Activated B cell treated with CpG ODN at 0.5 μM for 24 hours (primary cell): ENCODE results near the gene CLEC4E. TPM values are rescaled to one million over a fixed set of nuclear protein-coding genes. Genes with fewer than 3 reads are reported as not detected.
"Not testable (repeated sequence)": the region's sequence is repeated elsewhere in the genome, so short reads cannot be mapped to it uniquely, and the experiment has no call there.

Experiments
- ATAC-seq: fragments of 200-7000 bp; cut with Tn5 transposase; one replicate; pipeline ENCODE4 v1.10.0; 2021; ENCODE audit warnings: low read depth, mild to moderate bottlenecking, moderate library complexity
- CTCF ChIA-PET: fragments of 350-600 bp; sonication (Branson Sonifier 250); formaldehyde crosslinking; loops from one replicate; lab custom pipeline; 2021; ENCODE audit warnings: antibody characterized with exemption; lab: Charles Lee
- POLR2A ChIA-PET: fragments of 350-600 bp; sonication (Branson Sonifier 250); formaldehyde crosslinking; loops from one replicate; lab custom pipeline; 2021; ENCODE audit warnings: antibody characterized with exemption; lab: Charles Lee
- DNase-seq: peaks from one replicate; pipeline ENCODE4 v3.0.0; 2022
- H3K27ac Mint-ChIP-seq: one replicate; pipeline ENCODE4 v1.8.0; 2020; ENCODE audit warnings: mixed read lengths
- H3K27me3 Mint-ChIP-seq: one replicate; pipeline ENCODE4 v1.8.0; 2021; ENCODE audit warnings: mixed read lengths
- H3K36me3 Mint-ChIP-seq: one replicate; pipeline ENCODE4 v1.8.0; 2021; ENCODE audit warnings: low read depth, mixed read lengths
- H3K4me1 Mint-ChIP-seq: one replicate; pipeline ENCODE4 v1.8.0; 2021; ENCODE audit warnings: mixed read lengths
- H3K4me3 Mint-ChIP-seq: one replicate; pipeline ENCODE4 v1.8.0; 2020; ENCODE audit warnings: mild to moderate bottlenecking, mixed read lengths
- H3K9me3 Mint-ChIP-seq: one replicate; pipeline ENCODE4 v1.8.0; 2020; ENCODE audit warnings: mixed read lengths
- intact Hi-C: fragments of 100-400 bp; cut with micrococcal nuclease; formaldehyde crosslinking; loops from one replicate; pipeline ENCODE4 v1.15.1; 2024
- total RNA-seq: library from RNA; stranded (reverse); gene quantifications from 2 replicates; pipeline ENCODE4 v1.2.3, GENCODE V29; 2022
- TF ChIP-seq, protein P1 (sequence below): fragments of 200-600 bp; IDR thresholded peaks from one replicate; pipeline ENCODE4 v1.8.0; 2022; ENCODE audit warnings: antibody characterized with exemption, mild to moderate bottlenecking

Gene CLEC4E, protein sequence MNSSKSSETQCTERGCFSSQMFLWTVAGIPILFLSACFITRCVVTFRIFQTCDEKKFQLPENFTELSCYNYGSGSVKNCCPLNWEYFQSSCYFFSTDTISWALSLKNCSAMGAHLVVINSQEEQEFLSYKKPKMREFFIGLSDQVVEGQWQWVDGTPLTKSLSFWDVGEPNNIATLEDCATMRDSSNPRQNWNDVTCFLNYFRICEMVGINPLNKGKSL
- total RNA-seq: 0.71 TPM in 1 of 2 replicates, not detected in the other

DNA sequence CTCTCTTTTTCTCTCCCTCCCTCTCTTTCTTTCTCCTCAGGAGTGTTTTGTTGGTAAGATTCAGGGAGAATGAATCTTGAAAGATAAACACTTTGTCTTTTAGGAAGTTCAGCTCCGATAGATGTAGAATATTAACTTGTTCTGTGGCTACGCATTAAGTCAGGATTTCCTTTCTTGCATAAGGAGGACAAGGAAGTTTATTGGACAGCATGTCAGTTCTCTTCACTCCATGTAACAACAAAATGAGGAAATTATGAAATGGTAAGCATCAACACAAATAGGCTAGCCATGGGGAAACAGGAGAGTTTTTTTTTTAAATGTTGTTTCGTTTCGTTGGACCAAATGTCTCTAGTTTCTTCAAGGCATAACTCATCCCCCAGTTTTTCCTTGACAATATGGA lies at the start of gene CLEC4E:
TSS of gene CLEC4E (minus strand) at position 75 of the 400 bp plus-strand sequence. CDS start 108 bp downstream, outside the sequence.
- H3K27ac Mint-ChIP-seq, H3K4me1 Mint-ChIP-seq, H3K4me3 Mint-ChIP-seq, H3K9me3 Mint-ChIP-seq, intact Hi-C loops, POLR2A ChIA-PET, DNase-seq, H3K36me3 Mint-ChIP-seq, ATAC-seq: not testable (repeated sequence)
- H3K27me3 Mint-ChIP-seq: peaks cover 34% of the 10 kb centered on the region
- CTCF ChIA-PET: interaction anchor here (1.6 kb wide), 1 partner anchor 69 kb away, joined by 6 read pairs; no protein-coding TSS in a partner anchor

DNA sequence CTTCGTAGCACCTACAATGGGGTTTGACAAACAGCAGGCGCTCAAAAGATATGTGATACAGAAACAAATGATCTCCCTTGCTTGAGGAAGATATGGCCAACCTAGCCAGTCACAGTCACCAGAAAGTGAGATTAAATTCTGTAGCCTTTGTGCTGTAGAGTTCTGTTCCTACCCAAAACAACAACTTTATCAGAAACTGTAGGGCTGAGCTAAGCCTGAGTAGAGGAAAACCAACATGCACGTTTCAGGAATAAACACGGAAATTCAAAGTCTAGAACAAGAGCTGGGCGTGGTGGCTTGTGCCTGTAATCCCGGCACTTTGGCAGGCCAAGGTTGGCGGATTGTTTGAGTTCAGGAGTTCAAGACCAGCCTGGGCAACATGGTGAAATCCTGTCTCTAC lies 49.0 kb upstream of the CLEC4E start:
- TF ChIP-seq, protein P1, sequence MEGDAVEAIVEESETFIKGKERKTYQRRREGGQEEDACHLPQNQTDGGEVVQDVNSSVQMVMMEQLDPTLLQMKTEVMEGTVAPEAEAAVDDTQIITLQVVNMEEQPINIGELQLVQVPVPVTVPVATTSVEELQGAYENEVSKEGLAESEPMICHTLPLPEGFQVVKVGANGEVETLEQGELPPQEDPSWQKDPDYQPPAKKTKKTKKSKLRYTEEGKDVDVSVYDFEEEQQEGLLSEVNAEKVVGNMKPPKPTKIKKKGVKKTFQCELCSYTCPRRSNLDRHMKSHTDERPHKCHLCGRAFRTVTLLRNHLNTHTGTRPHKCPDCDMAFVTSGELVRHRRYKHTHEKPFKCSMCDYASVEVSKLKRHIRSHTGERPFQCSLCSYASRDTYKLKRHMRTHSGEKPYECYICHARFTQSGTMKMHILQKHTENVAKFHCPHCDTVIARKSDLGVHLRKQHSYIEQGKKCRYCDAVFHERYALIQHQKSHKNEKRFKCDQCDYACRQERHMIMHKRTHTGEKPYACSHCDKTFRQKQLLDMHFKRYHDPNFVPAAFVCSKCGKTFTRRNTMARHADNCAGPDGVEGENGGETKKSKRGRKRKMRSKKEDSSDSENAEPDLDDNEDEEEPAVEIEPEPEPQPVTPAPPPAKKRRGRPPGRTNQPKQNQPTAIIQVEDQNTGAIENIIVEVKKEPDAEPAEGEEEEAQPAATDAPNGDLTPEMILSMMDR: no peak
- ATAC-seq (no peak), DNase-seq (no peak)
- Mint-ChIP-seq H3K9me3 (no peaks in the 10 kb centered on the region), H3K36me3 (no peaks in the 10 kb centered on the region), H3K27me3 (no peaks in the 10 kb centered on the region), H3K4me3 (no peak overlapping the region), H3K4me1 (peaks cover 10% of the 10 kb centered on the region), H3K27ac (no peak overlapping the region)
- CTCF ChIA-PET: interaction anchor here (2.2 kb wide), 1 partner anchor 45 kb away, joined by 18 read pairs; no protein-coding TSS in a partner anchor
- intact Hi-C loops: no loop called here
- POLR2A ChIA-PET: no interaction called here

DNA sequence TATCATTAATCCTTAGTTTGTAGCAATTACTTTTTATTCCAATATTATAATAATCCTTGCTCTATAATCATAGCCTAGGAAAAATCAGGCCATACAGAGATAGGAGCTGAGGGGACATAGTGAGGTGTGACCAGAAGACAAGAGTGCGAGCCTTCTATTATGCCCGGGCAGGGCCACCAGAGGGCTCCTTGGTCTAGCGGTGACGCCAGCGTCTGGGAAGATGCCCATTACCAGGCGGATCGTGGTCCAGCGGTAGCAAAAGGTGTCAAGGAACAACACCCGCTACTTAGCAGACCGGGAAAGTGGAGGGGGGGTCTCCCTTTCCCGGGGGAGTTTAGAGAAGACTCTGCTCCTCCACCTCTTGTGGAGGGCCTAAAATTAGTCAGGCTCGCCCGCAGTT lies 43.8 kb upstream of the CLEC4E start:
- intact Hi-C loops, H3K4me1 Mint-ChIP-seq, H3K36me3 Mint-ChIP-seq, CTCF ChIA-PET, DNase-seq, ATAC-seq, H3K4me3 Mint-ChIP-seq, H3K27ac Mint-ChIP-seq, POLR2A ChIA-PET, H3K27me3 Mint-ChIP-seq, H3K9me3 Mint-ChIP-seq: not testable (repeated sequence)

DNA sequence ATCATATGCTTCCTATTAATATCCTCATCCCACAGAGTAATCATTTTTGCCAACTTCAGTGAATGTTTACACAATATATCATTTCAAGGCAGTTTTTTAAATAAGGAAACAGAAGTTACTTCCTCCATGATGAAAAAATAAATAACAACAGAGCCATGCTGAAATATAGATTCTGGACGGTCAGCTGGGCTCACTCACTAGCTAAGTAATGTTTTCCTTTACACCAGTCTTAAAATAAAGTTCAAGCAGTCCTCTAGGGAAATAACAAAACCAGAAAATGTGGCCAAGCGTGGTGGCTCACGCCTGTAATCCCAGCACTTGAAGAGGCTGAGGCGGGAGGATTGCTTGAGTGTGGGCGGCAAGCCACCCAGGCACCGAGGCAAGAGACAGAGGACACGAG lies 43.3 kb upstream of the CLEC4E start:
- TF ChIP-seq, protein P1: no peak
- ATAC-seq (no peak), DNase-seq (no peak)
- CTCF ChIA-PET: no interaction called here
- H3K9me3 Mint-ChIP-seq: no peaks in the 10 kb centered on the region
- intact Hi-C loops: no loop called here
- H3K4me3 Mint-ChIP-seq: no peak overlapping the region
- peaks cover 11% of the 10 kb centered on the region for H3K4me1 Mint-ChIP-seq
- H3K36me3 Mint-ChIP-seq: no peaks in the 10 kb centered on the region
- H3K27me3 Mint-ChIP-seq: no peaks in the 10 kb centered on the region
- POLR2A ChIA-PET: no interaction called here
- H3K27ac Mint-ChIP-seq: no peak overlapping the region

DNA sequence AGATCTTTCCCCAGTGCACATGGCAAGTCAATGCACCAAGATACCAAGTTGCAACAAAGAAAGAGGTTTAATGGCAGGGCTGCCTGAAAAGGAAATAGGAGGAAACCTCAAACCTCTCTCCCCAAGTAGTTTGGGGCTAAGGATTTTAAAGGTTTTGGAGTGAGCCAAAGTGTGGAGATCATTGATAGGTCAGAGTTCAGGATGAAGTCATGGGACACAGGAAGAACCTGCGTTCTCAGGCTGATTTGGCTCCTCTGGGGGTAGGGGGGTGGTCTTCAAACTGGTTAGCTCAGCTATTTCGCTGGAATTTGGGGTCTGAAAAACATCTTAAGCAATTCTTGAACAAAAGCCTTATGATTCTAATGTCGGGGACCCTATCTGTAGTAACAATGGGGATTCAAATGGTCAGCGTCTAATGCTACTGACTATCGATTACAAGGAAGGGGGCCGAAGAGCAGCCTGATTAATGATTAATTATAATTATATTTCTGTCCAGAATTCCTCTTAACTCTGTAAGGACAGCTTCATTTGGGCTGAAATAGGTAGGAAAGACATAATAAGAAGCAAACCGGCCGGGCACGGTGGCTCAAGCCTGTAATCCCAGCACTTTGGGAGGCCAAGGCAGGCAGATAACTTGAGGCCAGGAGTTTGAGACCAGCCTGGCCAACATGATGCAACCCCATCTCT lies 40.5 kb upstream of the CLEC4E start:
- Mint-ChIP-seq H3K9me3 (no peaks in the 10 kb centered on the region), H3K4me1 (peaks cover 12% of the 10 kb centered on the region), H3K36me3 (no peaks in the 10 kb centered on the region), H3K27me3 (peaks cover 3% of the 10 kb centered on the region), H3K27ac (no peak overlapping the region), H3K4me3 (no peak overlapping the region)
- intact Hi-C loops: no loop called here
- ChIA-PET POLR2A (interaction anchor here (0.7 kb wide), 1 partner anchor 38 kb away, joined by 3 read pairs; no protein-coding TSS in a partner anchor), CTCF (interaction anchor here (1.2 kb wide), 1 partner anchor 38 kb away, joined by 3 read pairs; no protein-coding TSS in a partner anchor)
- ATAC-seq (no peak), DNase-seq (no peak)
- TF ChIP-seq, protein P1: no peak

DNA sequence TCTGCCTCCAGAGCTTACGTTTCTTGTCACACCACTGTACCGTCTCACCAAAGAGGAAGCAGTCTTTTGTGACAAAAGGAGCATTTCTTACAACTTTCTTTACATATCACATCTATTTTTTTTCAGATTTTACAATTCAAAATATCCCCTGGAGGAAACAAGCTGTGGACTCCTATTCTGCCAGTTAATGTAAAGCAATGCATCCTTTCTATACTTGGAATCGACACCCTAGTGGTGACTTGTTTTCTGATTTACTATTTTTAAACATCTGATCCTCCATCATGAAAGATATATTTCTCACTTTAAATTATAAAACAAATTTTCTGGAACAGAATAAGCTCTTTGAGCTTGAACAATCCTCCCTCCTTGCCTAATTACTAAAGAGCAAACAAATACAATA lies 37.2 kb upstream of the CLEC4E start:
- Mint-ChIP-seq H3K4me1 (peaks cover 12% of the 10 kb centered on the region), H3K27ac (no peak overlapping the region), H3K9me3 (no peaks in the 10 kb centered on the region), H3K36me3 (no peaks in the 10 kb centered on the region), H3K4me3 (no peak overlapping the region), H3K27me3 (peaks cover 11% of the 10 kb centered on the region)
- ChIA-PET CTCF (interaction anchor here (2.3 kb wide), 1 partner anchor 34 kb away, joined by 7 read pairs; no protein-coding TSS in a partner anchor), POLR2A (interaction anchor here (0.6 kb wide), 1 partner anchor 31 kb away, joined by 8 read pairs; no protein-coding TSS in a partner anchor)
- DNase-seq: no peak
- no peak for ATAC-seq
- TF ChIP-seq, protein P1: no peak
- intact Hi-C loops: no loop called here
